HG02885 (cell line): Measurements from ENCODE around the gene TTC31.

Source experiments
- ATAC-seq: cut with Tn5 transposase; IDR thresholded peaks from one replicate; pipeline ENCODE4 v1.9.1; 2021; ENCODE audit warnings: mild to moderate bottlenecking; ENCODE audit not compliant: unreplicated experiment, poor library complexity

The TTC31 gene

DNA sequence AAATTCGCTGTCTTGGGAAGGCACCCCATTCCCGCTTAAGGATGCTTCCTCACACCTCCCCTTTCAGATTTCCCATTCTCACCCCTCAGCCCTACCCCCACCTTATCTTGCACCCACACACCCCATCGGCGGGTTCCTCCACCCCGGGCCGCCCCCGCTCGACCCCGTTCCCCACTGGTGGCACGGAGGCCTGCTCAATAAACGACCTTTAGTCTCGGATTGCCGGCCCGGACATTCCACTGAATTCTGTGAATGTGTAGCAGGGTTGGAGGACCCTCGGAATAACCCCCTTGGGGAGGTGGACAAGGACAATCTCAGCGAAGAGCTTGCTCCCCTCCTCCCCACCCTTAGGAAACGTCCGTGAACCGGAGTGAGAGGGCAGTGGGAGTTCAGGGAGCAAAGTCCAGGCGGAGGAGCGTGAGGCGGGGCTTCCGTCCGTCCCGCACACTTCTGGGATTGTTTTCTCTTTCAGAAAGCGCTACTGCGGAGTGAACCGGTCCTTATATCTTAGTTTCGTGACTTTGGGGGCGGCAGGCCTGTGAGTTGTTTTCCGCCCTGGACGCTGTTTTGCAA lies 19.4 kb downstream of the TTC31 start:
- no peak for ATAC-seq

DNA sequence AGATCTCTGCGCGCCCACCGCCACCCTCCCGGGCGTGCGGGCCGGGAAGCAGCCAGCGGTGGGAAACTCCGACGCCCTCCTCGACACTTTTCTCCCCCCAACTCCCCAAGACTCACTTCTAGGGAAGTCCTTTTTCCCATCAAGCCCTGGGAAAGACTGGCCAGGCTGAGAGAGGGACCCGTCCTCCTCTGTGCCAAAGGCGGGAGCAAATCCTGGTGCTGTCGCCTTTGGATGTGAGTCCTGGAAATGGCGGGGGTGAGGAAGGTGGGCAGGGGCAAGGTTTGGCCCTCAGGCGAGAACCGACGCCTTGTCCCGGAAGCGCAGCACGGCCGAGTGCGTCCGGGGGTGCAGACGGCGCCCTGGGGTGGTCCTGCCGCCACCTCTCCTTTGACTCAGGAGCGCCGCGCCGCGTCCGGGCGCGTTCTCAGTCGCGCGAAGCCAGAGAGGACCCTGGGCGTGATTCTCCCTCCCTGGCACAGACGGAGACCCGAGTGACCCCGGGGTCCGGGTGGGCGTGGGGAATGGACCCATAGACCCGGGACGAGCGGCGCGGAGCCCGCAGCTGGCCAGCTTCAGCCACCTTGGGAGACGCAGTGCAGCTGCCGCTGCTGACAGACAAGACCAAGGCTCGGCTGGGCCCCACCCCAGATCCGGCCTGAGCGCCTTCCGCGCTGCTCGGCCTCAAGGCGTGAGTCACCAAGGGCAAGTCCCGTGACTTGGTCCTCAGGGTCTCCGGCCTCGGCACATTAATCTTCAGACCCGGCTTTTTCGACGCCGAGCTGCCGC lies 20.0 kb downstream of the TTC31 start:
- ATAC-seq, result peak; percentile 37

DNA sequence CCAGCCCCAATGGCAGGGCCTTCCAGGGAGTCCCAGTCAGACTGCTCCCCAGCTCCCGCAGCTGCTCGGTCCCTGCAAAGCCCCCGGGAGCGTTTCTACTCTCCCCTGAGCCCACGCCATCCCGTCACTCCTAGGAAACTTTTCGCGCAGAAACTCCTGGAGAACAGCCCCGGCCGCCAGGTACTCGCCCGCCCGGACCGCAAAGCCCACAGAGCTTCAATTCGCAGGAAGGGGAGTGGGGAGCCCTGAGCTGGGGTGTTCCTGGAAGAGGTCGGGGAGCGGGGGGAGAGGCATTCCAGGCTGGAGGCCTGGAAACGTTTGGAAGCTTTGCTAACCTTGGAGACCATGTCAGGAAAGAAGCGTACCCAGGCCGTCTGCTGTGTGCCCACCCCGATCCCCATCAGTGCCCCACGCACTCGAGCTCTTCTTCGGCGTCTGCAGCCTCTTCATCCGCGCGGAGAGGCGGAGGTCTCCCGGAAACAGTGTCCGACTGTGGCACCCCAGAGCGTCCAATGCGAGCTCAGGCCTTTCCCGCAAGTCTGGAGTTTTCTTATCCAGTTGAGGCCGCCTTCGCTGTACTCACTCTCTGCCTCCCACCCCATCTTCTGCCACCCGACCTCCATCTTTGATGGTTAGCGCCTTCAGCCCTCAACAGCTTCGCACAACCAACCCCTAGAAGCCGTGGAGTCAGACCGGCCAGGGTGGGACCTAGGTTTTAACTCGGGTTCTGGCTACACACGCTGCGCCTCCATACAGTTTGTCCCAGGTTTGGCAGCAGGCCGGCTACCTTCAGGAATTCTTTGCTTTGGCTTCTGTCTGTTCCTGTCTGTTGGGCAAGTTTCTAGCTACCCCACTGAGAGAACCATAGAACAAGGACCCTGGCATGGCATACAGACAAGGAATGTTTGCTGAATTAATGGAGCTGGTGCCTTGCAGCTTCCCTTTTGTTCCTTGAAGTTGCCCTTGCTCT lies 20.9 kb downstream of the TTC31 start:
- ATAC-seq, result no peak

DNA sequence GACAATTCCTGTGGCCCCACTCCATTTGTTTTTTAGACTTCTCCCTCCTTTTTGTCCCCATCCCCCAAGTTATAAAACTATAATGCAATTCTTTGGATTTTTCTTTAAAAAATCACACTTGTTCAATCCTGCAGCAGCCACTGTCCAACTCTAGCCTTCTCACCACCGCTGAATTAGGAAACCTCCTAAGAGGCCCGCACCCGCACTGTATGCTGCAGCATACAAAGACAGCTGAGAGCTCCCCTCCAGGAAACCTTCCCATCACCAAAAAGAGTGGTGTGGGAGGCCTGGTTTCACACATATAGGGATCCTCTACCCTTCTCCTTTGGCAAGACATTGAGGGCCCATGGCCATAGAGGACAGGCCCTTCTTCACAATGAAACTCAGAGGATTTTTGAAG lies 21.7 kb downstream of the TTC31 start:
- ATAC-seq, result no peak

DNA sequence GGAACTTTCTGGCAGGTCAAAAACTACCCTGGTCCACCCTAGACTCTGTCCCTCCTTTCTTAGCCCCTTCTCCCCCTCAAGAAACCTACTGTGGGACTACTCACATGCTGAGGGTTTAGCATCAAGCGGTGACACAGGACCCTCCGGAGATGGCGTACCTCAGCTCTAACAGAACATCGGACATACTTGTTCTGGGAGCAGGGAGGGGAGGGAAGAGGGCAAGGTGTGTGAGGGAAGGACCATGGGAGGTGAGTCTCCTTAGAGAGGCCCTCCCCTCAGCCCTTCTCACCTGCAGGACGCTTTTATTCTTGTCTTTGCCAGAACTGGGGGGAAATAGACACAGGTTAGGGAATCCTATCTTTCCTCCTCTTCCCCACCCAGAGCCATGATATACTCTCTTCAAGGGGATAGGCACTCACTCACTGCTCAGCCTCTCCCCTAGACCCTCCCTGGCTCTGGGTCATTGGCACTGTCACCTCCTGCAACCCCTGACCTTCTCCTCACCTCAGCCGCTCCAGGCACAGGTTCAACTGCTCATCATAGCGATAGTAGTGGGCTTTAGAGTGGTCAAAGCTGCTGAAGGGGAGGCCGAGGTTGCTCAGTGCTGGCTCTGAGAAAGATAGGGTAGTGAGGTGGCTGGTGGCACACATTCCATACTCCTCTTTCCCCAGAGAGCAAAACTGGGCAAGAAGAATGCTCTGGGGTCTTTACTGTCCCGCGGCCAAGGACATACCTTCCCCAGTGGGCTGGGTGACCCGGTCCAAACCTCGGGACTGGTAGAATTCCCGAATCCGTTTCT lies 22.8 kb downstream of the TTC31 start:
- ATAC-seq, result no peak

DNA sequence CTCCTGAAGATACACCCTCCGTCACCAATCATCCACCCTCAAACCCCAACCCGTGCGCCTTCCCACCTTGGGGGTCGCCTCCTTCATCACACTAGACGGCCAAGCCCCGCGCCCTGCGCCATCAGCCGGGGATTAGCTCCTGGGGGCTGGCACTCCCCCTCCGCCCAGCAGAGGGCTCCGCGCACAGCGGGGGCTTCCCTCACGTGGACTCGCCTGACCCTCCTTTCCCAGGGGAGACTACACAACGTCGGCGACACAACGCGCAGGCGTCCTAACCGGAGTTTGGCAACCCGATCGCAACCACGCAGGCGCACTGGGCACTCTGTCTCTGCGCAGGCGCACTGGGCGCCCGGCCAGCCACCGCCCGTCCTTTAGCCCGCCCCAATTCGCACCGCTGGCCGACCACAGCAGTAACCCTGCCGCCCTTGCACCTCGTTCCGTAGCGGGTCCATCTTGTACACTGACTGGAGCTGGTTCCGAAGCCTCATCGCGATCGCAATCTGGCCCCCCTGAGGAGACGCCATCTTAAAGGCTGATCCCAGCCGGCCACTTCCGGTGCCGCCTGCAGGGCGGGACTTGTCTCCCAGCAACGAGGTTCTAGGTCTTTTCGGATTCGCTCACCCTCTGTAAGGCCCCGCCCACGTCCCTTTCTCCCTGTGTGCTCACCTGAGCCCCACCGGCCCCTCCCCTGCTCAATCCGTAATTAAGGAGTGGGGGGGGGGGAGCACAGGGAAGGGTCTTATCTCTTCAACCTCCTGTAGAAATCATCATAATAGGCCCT lies 24.5 kb downstream of the TTC31 start, which contains the start of gene PCGF1:
Gene PCGF1 (minus strand): TSS at position 551 of the 781 bp plus-strand sequence. CDS start 27 bp downstream, at position 524.
- peak; percentile 90 for ATAC-seq

DNA sequence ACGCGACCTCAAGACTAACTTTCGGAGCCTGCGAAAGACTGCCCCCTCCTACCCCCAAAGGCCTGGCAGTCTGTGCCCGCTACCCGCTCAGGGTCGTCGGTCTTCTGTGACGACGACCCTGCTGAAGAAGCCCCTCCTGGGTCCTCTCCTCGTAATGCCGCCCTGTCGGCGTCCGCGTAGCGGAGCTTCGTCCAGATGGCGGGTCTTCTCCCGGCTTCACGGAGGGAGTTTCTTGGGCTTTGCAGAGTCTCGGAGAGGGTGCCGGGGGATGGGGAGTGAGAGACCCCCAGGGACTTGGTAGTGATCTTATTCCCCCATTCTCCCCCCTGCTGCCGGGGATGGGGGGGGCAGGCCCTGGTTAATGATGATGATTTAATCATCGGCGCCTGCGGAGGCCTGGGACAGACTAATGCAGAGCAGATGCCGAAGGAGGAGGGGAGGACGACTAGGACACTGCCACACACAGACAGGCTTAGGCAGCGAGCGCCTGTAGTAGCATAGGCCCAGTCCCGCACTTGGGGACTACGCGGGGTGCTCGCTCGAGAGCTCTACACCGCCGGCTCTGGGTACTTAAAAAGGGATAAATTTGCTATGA lies 25.1 kb downstream of the TTC31 start:
- ATAC-seq, result no peak

DNA sequence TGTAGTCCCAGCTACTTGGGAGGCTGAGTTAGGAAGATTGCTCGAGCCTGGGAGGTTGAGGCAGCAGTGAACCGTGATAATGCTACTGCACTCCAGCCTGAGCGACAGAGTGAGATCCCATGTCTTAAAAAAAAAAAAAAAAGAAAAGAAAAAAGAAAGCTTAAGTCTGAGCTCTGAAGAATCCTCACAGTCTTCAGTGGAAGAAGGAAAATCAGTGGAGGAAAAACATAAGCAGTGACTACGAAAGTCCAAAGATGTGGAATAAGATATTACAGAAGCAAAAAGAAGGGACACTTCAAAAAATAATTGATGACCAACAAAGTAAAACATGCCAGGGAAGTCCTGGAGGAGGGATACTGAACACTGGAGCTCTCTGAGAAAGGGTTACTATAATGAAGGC lies 27.4 kb downstream of the TTC31 start:
- no peak for ATAC-seq

DNA sequence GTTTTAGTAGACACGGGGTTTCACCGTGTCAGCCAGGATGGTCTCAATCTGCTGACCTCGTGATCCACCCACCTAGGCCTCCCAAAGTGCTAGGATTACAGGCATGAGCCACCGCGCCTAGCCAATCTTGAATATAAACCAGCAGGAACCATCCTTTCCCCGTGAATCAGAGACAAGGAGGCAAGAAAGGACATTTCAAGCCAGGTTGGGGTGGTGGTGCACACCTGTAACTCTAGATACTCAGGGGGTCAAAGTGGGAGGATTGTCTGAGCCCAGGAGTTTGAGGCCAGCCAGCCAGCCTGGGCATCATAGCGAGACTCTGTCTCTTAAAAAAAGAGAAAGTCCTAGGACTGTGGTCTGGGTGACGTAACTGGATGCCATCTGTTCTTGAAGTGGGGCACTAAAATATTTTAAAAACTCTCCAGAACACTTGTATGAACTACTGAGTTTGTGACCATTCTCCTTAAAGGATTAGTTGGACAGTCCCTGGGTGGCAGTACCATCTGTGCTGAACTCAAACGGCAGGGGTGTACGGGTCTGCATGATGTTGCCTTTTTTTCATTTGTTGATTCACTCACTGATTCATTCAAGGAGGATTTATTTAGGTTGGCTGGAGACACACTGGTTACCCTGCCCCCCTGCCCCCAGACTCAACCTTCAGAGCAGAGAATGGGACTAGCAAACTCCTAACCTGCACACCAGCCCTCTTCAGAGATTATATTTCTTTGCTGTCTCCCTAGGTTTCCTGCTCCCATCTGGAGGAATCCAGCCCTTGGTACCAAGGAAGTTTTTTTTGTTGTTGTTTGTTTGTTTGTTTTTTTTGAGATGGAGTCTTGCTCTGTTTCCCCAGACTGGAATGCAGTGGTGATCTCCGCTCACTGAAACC lies 28.5 kb downstream of the TTC31 start:
- ATAC-seq, result no peak

DNA sequence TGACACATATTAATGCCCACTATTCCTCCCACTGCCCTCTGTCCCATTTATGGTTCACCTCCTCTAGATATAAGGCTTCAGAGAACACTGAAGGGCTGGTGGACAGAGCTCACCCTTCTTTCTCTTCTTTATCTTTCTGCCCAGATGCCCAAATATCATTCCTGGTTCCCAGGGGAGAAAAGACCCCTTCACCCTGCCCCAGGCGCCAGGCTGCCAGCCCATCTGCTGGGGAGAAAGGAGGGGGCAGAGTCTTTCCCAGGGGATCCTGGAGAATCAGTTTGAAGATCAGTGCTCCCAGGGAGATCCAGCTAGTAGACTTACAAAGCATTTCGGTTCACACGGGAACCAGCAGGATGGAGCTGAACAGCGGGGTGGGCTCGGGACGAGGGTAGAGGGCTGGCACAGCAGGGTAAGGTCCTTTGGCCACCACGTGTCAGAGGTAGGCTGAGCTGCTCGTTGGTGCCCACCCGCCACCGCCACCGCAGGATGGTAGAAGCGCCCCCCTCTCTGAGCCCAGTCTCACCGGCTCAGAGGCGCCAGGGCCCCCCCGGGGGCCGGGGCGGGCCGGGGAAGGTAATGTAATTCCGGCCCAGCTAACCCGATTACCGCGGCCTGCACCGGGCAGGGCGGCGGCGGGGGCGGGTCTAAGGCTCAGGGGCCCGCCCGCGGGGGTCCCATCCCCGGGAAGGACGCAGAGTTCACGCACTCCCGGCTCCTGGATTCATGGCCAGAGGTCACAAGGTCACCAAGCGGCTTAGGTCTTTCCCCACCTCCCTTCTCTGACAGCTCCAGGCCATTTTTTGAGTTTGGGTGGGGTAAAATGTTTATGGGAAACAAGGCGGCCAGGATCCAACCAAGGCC lies 30.1 kb downstream of the TTC31 start:
- ATAC-seq, result no peak

DNA sequence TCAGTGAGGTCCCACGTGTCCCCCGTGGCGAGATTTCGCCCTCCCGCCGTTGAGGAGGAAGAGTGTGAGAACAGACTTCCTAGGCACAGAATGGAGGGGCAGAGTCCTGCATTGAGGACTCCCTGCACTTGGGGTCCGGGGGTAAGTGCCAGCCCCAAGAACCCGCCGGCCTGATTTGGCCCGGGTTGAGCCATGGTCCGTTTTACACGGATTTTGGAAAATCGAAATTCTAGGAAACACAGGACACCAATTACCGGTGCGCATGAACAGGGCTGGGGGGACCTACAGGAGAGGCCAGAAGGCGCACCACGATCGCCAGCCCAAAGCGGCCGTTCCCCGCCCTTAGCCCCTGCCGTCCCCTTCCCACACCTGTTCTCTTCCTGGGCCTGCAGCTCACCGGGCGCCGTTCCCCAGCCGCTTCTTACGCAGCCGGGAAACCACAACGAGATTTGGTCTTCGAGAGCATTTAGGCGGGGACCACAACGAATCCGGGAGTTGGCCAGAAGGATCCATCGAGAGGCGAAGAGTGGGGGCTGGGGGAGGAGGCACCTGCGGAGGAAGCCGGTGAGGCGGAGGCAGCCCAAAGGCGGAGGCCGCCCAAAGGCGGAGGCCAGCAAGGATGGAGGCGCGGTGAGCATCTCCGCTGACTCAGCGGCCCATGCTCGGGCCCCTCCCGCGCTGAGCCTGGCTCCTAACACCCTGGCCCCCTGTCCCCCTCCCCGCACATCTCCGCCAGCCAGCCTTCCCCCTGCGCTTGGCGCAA lies 30.9 kb downstream of the TTC31 start:
- no peak for ATAC-seq

DNA sequence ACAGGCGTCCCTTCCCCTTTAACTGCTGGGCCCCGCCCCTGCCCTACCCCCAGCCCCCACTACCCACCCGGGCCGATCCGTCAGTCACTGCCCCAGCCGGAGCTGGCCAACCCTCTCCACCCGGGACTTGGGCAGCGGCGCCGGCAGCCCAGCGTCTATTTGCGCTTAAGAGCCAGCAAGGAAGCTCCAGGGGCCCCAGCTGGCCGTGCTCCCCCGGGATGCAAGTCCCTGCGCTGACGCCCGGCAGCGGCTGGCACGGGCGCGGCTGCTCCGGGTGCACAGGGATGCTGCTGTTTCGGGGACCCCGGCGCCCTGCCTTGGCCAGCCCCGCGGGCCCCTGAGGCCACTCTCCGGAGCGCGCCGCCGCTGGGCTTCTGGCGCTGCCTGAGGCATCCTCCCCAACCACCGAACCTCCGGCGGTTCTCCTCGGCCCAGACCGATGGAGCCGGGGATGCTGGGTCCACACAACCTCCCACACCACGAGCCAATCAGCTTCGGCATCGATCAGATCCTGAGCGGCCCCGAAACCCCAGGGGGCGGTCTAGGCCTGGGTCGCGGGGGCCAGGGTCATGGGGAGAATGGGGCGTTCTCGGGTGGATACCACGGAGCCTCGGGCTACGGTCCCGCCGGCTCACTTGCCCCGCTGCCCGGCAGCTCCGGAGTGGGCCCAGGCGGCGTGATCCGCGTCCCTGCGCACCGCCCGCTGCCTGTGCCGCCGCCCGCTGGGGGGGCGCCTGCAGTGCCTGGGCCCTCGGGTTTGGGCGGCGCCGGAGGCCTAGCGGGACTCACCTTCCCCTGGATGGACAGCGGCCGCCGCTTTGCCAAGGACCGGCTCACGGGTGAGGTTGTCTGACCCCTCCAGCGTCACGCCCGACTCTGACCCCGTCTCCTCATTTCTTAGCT lies 31.7 kb downstream of the TTC31 start, which contains the start of gene TLX2:
Gene TLX2 (plus strand): TSS at position 83 of the 903 bp plus-strand sequence. CDS start 357 bp downstream, at position 440.
- ATAC-seq, result no peak

DNA sequence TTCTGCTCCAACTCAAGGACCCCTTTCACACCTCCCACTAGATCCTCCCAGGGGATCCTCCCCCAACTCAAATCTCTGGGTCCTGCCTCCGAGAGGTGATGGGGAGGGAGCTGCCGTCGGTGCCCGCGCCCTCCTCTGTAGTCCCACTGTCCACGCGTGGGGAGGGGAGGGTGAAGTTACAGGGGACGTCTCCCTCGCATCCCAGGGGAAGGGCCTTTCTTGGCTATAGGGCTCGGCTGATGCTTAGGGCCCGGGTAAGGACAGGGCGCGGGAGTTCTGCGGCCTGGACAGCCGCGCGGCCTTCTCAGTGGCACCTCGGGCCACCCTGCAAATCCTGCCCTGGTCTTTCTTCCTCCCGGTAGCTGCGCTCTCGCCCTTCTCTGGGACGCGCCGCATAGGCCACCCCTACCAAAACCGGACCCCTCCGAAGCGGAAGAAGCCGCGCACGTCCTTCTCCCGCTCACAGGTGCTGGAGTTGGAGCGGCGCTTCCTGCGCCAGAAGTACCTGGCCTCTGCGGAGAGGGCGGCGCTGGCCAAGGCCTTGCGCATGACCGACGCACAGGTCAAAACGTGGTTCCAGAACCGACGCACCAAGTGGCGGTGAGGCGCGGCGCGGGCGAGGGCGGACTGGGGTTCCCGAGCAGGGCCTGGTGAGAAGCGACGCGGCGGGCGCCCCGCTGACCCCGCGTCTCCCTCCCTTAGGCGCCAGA lies 32.5 kb downstream of the TTC31 start:
- ATAC-seq, result peak; percentile 24

DNA sequence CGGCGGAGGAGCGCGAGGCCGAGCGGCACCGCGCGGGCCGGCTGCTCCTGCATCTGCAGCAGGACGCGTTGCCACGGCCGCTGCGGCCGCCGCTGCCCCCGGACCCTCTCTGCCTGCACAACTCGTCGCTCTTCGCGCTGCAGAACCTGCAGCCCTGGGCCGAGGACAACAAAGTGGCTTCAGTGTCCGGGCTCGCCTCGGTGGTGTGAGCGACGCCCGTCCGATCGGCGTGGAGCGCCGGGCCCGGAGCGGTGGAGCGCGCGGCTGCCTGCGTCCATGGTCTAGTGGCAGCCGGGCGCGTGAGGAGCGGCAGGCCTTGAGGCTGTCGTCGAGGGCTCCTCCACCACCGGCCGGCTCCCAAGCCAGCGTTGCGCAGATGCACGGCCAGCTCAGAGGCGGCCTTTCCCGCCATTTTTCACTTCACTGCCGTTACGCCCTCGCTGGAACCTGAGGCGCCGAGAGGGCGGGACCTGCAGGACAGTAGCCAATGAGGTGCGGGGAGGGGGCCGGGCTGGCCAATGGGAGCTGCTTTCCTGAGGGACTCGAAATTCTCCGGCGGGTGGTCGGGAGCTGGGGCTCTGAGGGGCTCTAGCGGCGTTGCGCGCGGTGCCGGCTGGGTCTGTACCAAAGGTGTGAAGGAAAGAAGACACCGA lies 33.2 kb downstream of the TTC31 start:
- peak; percentile 75 for ATAC-seq
